Suppressor macrophage (primary cell): Measurements from ENCODE around the gene NATD1.

ENCODE experiments used
- DNase-seq, 4 experiments: peaks; one replicate each; pipeline ENCODE4 v3.0.0-alpha.2; 2020 to 2022
- total RNA-seq, 17 experiments: gene quantifications; one replicate each; lab custom pipeline; 2026; ENCODE audit warnings: mixed read lengths in 6 of 17, inconsistent platforms in 3 of 17; lab: John Stamatoyannopoulos, UW

Gene NATD1
- 1.9 to 16.4 (median 4.7) reads per million in 17 experiments for total RNA-seq

DNA sequence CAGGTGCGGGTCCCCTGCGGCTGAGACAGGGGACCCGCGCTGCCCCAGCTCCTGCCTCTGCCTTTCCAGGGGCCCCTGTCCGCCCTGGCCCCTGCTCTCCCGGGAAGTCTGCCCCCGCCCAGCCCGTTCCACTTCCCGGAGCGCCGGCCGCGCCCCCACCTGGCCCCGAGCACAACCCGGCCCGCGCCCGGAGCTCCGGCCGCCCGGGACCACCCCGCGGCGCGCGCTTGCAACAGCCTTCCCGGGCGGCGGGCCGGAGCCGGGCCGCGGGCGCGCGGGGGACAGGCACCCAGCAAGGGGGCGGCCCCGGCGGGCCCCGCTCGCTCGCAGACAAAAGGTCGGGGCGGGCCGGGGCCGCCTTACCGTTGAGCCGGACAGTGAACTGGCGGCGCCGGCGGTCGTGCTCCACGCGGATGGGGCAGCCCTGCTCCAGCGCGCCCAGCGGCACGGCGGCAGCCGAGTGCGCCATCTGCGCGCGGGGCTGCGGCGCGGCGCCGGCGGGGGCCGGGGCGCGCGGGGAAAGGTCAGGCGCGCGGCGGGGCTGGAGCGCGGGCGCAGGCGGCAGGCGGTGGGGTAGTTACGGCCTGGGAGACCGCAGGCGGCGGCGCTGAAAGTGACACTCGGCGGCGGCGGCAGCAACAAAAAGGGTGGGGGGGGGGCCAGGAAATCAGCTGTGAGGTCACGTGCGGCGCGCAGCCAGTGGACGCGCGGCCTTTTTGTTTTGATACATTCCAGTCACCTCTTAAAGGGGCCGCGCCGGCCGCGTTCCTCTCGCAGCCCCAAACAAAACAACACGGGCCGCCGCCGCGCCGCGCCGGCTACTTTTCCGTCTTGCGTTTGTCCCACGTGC lies at the start of gene NATD1:
TSS of gene NATD1 (minus strand) at position 615 of the 850 bp plus-strand sequence. CDS start at position 469, 146 bp downstream.
- peak; percentile 88 to 94 (median 91) for DNase-seq

DNA sequence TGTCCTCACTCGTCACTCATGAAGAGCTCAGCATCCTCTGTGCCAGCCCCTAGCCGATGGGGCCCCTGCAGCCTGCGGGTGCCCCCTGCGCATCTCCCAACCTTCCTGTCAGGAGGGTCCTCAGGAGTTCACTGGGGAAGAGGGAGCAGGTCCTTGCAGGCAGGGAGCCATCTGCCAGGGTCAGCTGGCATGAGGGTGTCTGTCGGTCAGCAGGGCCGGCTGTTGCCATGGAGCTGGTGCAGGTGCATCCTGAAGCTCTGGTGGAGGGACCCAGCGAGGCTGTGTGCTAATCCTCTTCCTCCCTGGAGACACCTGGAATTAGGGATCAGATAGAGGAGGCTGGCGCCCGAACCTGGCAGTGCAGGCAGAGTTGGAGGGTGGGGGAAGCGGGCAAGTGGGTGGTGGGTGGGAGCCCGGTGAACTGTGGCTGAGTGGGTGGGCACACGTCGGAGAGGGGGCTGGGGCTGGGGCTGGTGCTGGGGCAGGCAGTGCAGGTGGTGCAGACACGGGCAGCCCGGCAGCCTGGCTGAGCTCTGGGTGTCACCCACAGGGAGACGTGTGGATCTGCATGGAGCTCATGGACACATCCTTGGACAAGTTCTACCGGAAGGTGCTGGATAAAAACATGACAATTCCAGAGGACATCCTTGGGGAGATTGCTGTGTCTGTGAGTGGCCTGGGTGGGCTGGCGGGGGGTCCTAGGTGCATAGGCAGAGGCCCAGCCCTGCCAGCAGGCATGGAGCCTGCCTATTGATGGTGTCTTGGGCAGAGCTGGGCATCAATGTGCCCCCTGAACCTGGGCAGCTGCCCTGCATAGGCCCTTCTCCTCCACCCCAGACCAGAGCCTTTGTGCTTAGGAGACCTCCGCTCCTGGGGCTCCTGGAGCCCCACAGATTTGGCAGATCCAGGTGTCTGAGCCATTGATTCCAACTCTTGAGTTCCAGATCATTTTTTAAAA lies 48.7 kb upstream of the NATD1 start:
- peak in 1 of 4 experiments; percentile 1 for DNase-seq

DNA sequence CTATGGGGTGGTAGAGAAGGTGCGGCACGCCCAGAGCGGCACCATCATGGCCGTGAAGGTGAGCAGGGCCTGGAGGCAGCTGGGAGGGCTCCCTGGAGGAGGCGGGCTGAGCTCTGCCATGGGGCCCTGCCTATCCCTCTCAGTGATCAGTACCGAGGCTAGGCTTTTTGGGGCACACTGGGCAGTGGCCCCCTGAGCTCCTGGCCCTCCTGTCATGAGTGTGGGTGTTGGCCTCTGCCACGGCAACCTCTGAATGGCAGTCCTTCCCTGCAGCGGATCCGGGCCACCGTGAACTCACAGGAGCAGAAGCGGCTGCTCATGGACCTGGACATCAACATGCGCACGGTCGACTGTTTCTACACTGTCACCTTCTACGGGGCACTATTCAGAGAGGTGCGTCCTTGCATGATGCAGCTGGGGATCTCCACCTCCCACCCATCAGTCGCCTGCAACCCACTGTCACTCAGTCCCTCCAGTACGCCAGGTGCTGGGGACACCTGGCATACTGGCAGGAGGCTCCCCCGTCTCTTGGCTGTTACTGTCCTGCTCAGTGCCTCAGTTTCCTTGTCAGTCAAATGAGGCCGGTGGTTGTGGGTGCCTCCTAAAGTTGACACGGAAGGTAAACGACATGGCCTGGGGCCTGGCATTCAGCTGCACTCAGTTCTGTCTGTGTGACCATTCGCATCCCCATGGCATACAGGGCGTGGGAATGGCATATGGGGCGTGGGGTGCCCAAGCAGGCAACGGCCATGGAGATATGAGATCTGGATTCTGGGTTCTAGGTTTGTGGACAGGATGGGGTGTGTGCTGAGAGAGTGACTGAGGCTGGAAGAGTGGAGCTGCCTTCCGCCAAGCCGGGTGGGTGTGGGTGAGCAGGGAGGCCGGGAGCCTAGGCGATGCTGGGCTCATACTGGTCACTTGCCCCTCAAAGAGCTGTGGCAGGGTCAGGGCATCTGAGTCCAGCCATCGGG lies 47.7 kb upstream of the NATD1 start:
- DNase-seq, result peak in 1 of 4 experiments; percentile 0

- peak in 1 of 4 experiments; percentile 2 for DNase-seq
Observed at GRCh38 chr17:21299981-21300600, 46.9 kb upstream of the NATD1 start.

DNA sequence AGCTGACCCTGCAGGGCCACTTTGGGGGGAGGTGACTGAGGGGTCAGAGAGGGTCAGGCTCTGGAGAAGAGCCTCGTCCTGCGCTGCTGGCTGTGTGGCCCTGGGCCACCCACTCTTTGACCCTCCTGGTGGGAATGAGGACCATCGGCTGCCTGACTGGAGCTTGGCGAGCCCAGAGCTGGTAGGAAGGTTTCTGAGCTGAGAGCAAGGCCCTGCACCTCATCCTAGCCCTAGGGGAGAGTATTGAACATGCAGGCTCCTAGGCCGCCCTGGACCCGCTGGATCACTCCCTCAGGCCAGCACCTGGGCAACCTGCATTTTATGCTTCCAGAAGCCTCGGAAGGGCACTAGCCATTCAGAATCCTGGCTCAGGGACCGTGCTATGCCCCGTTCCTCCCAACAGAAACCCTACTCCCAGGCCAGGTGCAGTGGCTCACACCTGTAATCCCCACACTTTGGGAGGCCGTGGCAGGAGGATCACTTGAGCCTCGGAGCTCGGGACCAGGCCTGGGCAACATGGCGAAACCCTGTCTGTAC lies 45.8 kb upstream of the NATD1 start:
- no peak for DNase-seq

DNA sequence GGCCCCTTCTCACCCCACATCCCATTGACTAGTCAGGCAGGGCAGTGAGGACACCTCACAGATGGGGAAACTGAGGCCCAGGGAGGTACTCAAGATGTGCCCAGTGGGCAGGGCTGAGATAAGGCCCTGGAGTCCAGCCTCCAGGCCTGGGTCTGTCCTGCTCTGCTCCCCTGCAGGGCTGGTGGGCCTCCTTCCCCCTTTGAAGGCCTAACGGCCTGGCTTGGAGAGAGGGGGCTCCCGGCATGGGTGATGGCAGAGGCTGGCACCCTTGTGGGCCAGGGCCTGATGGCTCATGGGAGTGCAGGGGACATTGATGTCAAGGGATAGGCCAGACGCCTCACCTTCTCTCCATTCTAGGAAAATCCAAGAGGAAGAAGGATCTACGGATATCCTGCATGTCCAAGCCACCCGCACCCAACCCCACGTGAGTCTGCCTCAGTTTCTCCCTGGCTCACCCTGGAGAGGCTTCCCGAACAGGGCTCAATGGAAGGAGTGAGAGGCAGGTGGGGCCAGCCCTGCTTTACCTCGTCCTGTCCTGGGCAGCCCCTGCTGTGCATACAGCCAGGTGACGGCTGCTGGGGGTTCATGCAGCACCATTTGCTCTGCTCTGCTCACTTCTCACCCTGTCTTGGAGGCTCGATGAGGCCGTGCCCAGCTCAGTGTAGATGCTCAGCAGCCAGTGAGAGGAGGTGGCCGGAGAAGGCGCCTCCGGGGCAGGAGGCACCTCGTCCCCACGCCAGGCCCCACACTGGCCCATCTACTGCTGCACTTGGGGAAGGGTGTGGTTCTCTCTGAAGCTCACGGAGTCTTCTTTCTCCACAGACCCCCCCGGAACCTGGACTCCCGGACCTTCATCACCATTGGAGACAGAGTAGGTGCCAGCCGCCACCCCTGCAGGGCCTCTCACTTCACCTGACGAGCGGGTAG lies 45.1 kb upstream of the NATD1 start:
- no peak for DNase-seq

DNA sequence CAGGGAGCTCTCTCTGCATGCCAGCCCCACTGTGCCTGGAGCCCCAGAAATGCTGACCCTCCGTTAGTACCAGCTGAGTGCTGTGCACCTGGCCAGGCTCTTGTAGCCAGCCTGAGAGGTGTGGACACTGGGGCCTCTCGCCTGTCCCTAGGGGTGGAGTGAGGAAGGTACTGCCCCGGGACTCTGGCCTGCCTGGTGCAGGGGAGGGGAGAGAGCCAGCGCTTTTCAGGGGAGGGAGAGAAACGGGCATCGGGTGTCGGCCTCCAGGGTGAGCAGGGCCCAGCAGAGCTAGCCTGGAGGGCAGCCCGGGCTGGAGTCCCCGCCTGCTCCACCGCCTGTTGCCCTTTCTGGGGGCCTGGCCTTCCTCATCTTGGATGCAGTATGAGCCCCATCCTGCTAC lies 44.4 kb upstream of the NATD1 start:
- no peak for DNase-seq

DNA sequence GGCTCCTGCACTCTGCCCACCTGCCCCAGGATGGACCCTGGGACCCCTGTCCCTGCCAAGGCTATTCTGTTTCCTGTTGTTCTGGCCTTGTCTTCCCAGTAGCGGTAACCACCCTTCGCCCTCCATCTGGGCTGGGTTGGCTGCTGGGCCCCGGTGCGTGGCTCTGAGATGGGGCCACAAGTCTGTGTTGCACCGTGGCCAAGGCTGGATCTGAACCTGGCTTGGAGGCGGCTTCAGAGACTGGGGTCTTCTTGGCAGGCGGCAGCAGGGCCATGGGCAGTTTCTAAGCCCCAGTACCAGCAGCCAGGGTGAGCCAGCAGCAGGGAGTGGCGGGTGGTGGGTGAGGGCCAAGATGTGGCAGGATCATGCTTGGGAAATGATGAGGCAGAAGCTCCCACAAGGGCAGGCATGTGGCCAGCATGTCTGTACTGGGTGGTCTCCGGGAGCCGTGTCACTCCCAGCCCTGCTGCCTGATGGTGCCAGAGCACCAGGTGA lies 43.9 kb upstream of the NATD1 start:
- peak in 1 of 4 experiments; percentile 2 for DNase-seq

- peak in 2 of 4 experiments; percentile 1 to 15 for DNase-seq
Observed at GRCh38 chr17:21296097-21297025, 43.2 kb upstream of the NATD1 start.

DNA sequence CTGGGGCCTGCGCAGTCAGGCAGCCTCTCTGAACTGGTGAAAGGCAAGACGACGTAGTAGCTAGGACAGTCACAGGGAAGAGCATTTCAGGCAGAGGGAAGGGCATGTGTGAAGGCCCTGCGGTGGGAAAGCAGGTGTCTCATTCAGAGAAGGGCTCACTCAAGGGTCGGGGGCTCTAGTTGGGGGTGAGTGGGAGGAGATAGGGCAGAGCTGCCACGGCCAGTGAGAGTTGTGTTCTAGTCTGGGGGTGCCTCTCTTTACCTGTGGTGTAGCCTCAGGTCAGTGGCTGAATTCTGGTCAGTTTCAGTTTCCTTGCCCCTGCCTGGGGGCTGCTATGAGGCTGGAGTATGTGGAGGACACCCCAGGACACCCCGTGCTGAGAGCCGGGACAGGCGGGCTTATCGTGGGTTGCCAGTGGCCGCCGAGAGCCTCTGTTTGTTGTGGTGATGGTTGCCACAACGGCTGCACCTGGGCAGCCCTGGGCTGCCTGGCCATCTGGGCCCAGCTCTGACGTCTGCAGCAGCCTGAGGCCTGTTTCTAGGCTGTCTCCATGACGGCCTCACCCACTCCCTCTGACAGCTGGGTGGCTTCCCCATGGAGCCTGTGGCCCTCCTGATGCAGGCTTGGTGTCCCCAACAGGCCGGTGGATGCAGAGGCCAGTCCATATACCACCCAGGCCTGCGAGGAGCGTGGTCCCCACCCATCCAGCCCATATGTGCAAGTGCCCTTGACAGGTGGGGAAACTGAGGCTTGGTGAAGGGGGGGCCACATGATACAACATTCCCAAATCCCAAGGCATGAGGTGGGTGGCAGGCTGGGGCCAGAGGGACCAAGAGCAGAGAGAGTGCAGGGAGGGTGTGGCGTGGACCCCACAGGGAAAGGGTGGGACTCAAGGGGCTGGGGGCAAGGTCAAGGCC lies 42.1 kb upstream of the NATD1 start:
- DNase-seq, result peak in 3 of 4 experiments; percentile 20 to 52 (median 20)

DNA sequence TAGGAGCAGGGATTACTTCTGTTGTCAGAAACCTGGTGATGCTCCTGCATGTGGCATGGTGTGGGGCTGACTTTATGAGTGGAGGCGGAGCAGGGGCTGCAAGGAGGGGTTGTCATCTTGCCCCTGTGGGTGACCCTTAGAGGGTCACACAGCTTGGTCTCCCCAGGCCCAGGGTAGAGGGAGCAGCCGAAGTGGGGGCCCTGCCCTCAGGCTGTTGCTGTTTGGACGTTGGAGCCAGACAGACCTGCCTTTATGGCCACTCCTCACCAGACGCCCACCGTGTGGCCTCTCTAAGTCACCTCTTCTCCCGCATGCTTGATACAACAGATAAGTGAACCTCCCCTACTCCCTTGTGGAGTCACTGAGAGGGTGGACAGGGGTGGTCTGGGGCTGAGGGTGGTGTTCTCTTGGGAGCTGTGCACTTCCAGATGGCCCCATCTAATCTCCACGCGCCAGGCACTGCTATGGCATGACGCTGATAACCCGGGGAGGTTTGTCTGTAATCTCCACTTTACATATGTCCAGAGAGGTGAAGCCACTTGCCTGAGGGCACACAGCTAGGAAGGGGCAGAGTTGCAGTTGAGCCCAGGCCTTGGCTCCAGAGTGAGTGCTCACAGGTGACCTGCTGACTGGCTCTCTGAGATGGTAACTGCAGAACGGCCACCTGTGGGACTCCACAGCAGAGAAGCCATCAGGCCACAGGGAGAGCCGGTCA lies 41.3 kb upstream of the NATD1 start:
- no peak for DNase-seq

- peak in 1 of 4 experiments; percentile 3 for DNase-seq
Observed at GRCh38 chr17:21293831-21294210, 40.6 kb upstream of the NATD1 start.

DNA sequence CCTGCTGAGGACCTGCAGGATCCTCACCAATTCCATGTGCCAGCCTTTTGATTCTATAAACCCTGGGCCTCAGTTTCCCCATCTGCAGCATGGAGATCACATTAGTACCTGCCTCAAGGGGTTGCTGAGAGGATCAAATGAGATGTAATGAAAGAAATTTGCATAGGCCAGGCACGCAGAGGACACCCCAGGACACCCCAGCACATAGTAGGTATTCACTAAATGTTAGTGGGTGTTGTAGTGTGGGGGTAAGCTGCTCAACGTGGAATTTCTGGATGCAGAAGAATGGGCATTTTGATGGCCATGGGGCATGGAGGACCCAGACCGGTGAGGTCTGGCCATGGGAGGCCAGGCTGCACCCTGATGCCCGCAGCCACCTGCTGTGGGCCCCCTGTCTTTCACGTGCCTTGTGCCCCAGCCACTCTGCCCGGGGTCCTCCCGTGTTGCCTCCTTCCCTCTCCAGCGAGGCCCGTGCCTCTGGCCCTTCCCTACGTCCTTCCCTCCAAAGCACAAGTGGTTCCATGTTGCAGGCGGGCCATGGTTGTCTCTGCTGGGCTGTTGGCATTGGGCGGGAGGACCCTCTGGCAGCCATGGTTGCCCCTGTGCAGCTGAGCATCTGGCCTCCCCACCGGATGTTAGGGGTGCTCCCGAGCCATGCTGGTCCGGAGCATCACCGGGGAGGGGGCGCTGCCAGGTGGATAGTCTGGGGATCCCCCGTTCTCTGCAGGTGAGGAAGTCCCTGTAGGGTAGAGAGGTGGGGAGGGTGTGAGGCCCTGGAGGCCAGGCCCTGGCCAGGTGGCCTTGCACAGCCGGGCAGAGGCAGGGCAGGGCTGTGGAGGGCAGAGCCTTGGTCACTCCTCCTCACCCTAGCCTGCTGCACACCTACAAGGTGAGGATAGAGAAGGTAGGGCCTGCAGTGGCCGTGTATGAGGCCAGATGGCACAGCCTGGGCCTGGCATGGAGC lies 39.9 kb upstream of the NATD1 start:
- DNase-seq, result peak in 2 of 4 experiments; percentile 1 to 5

DNA sequence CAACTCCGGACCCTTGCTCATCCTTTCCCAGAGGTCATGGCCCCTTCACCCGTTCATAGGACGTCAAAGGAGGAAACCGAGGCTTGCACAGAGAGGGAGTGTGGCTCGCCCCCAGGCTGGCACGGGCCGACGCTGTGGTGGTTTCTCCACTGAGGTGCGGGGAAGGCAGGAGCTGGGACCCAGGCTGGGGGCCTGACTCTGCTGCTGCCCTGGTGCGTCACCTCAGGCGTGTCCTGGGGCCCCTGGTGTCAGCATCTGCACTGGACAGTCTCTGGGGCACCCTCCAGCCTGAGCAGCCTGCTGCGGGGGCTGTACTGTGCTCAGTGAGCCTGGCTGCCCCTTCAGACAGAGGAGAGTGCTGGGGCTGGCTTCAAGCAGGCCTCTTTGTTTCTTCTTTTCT lies 38.7 kb upstream of the NATD1 start:
- DNase-seq, result peak in 2 of 4 experiments; percentile 1 to 3

DNA sequence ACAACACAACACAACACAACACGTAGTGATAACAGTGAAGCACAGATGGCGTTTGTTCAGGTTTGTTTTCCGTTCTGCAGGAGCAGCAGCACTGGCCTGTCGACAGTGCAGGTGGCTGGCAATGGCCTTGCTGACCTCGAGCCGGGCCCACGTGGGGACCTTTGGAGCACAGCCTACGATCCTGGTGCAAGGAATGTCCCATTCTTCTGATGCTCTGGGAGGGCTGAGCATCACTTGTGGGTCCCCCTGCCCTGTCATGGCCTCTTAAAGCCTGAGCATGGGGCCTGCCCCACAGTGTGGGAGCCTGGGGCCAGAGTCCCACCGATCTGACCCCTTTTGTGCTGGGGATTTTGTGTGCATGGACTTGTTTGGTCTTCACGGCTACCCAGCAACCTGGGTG lies 38.1 kb upstream of the NATD1 start:
- peak in 2 of 4 experiments; percentile 1 to 2 for DNase-seq
